HG02798 (cell line): ENCODE data around the gene SPACA9.

Experiments
- ATAC-seq: cut with Tn5 transposase; IDR thresholded peaks from one replicate; pipeline ENCODE4 v1.9.1; 2021; ENCODE audit warnings: mild to moderate bottlenecking; ENCODE audit not compliant: unreplicated experiment, poor library complexity

Gene SPACA9

GRCh38 chr9:132878695-132879456, at the start of gene SPACA9:
TSS of gene SPACA9 (plus strand) at chr9:132878898. CDS start at chr9:132883948, 5,050 bp downstream.
- ATAC-seq = no peak

GRCh38 chr9:132832171-132832881, 46.4 kb upstream of the SPACA9 start:
- no peak for ATAC-seq

- no peak for ATAC-seq
These were observed 45.1 kb upstream of the SPACA9 start for GRCh38 chr9:132833550-132834121.

GRCh38 chr9:132834343-132834742, 44.4 kb upstream of the SPACA9 start:
- ATAC-seq = no peak

GRCh38 chr9:132837501-132838286, 41.0 kb upstream of the SPACA9 start:
- no peak for ATAC-seq

- no peak for ATAC-seq
These were observed 40.4 kb upstream of the SPACA9 start for GRCh38 chr9:132838291-132838690.

- no peak for ATAC-seq
These were observed 37.7 kb upstream of the SPACA9 start for GRCh38 chr9:132840980-132841379.

GRCh38 chr9:132842124-132843044, 36.3 kb upstream of the SPACA9 start:
- no peak for ATAC-seq

GRCh38 chr9:132846109-132846917, 32.4 kb upstream of the SPACA9 start:
- no peak for ATAC-seq

- ATAC-seq = no peak
These were observed 31.7 kb upstream of the SPACA9 start for GRCh38 chr9:132846918-132847515.

GRCh38 chr9:132849185-132849706, 29.5 kb upstream of the SPACA9 start:
- no peak for ATAC-seq

- no peak for ATAC-seq
These were observed 25.2 kb upstream of the SPACA9 start for GRCh38 chr9:132853482-132853881.

- ATAC-seq = no peak
These were observed 23.9 kb upstream of the SPACA9 start for GRCh38 chr9:132854832-132855231.

- no peak for ATAC-seq
These were observed 22.8 kb upstream of the SPACA9 start for GRCh38 chr9:132855904-132856303.

- no peak for ATAC-seq
These were observed 21.7 kb upstream of the SPACA9 start for GRCh38 chr9:132857031-132857430.

GRCh38 chr9:132857616-132858342, 20.9 kb upstream of the SPACA9 start:
- no peak for ATAC-seq

GRCh38 chr9:132858751-132859150, 19.9 kb upstream of the SPACA9 start:
- ATAC-seq = no peak
